Measurements from ENCODE around the gene ZFP62.

DNA sequence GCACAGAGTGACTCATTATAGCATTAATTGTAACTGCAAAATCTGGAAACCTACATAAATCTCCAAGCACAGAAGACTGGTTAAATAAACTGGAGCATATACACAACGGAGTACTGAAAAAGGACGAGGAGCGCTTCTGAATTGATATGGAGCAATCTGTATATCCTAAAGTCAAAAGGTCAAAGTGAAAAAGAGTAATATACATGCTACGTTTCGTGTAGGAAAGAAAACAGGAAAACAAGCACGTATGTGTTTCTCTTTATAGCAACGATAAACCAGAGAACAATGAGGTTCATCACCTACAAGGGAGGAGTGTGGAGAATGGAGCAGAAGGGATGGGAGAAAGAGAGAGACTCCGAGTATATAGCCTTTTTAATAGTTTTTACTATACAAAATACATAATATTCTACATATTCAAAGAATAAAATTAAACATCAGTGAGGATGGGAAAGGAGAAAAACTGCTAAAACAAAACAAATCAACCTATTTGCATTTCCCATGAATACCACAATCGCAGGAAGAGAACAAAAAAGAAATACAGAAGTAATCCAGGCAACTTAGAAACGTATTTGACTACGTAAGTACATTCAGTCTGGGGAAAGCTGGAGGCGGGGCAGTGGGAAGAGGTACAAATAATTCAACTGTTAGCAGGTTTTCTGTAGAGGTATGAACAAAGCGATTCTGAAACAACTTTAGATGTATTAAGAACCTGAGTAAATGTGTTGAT, 7.8 kb downstream of the ZFP62 start:
- TF ChIP-seq, protein P1, sequence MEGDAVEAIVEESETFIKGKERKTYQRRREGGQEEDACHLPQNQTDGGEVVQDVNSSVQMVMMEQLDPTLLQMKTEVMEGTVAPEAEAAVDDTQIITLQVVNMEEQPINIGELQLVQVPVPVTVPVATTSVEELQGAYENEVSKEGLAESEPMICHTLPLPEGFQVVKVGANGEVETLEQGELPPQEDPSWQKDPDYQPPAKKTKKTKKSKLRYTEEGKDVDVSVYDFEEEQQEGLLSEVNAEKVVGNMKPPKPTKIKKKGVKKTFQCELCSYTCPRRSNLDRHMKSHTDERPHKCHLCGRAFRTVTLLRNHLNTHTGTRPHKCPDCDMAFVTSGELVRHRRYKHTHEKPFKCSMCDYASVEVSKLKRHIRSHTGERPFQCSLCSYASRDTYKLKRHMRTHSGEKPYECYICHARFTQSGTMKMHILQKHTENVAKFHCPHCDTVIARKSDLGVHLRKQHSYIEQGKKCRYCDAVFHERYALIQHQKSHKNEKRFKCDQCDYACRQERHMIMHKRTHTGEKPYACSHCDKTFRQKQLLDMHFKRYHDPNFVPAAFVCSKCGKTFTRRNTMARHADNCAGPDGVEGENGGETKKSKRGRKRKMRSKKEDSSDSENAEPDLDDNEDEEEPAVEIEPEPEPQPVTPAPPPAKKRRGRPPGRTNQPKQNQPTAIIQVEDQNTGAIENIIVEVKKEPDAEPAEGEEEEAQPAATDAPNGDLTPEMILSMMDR (IDR thresholded peaks at IDR 0.05; ENCODE audit: insufficient read depth, low read length, poor library complexity, severe bottlenecking): no peak
- TF ChIP-seq EZH2phosphoT487 (conservative IDR thresholded peaks at IDR 0.05; ENCODE audit: low read length): no peak
